HG03521 (cell line): Measurements from ENCODE around the gene TMEM213.

Experiments used
- ATAC-seq: cut with Tn5 transposase; IDR thresholded peaks from one replicate; pipeline ENCODE4 v1.9.1; 2021; ENCODE audit warnings: mild to moderate bottlenecking, moderate library complexity; ENCODE audit not compliant: unreplicated experiment

The TMEM213 gene

GRCh38 chr7:138872576-138872975 is 74.8 kb downstream of the TMEM213 start:
- no peak for ATAC-seq

- ATAC-seq = no peak
Measured at GRCh38 chr7:138873220-138873892, 75.6 kb downstream of the TMEM213 start.

- ATAC-seq = no peak
Measured at GRCh38 chr7:138875794-138876193, 78.0 kb downstream of the TMEM213 start.

- no peak for ATAC-seq
Measured at GRCh38 chr7:138876326-138876725, 78.5 kb downstream of the TMEM213 start.

- ATAC-seq = no peak
Measured at GRCh38 chr7:138878051-138878450, 80.3 kb downstream of the TMEM213 start.

- ATAC-seq = no peak
Measured at GRCh38 chr7:138878856-138879255, 81.1 kb downstream of the TMEM213 start.

GRCh38 chr7:138879356-138879755 is 81.6 kb downstream of the TMEM213 start:
- ATAC-seq = no peak

- no peak for ATAC-seq
Measured at GRCh38 chr7:138880881-138881578, 83.2 kb downstream of the TMEM213 start.

- ATAC-seq = no peak
Measured at GRCh38 chr7:138881579-138882188, 83.9 kb downstream of the TMEM213 start.

- no peak for ATAC-seq
Measured at GRCh38 chr7:138882249-138882648, 84.5 kb downstream of the TMEM213 start.

GRCh38 chr7:138885383-138886147 is 87.8 kb downstream of the TMEM213 start:
- ATAC-seq = no peak

GRCh38 chr7:138886501-138886917 is 88.7 kb downstream of the TMEM213 start:
- peak; percentile 74 for ATAC-seq

- no peak for ATAC-seq
Measured at GRCh38 chr7:138887085-138887710, 89.4 kb downstream of the TMEM213 start.
